ENCODE measurements around the gene CAMK2G.

GRCh38 chr10:73841061-73841421 is 33.3 kb downstream of the CAMK2G start:
- TF ChIP-seq POLR2AphosphoS5 (IDR thresholded peaks at IDR 0.05) (no peak), POLR2A (IDR thresholded peaks at IDR 0.05) (no peak), CTCF (IDR thresholded peaks at IDR 0.05) (no peak)
